ENCODE results near the gene CCNF.

GRCh38 chr16:2420035-2420434 lies 9.2 kb upstream of the CCNF start:
- TF ChIP-seq RAD21 (IDR thresholded peaks at IDR 0.05; ENCODE audit: low read depth) (no peak), NFIC (IDR thresholded peaks at IDR 0.05) (no peak), MAX (IDR thresholded peaks at IDR 0.05) (no peak), FOXM1 (IDR thresholded peaks at IDR 0.05; ENCODE audit: borderline replicate concordance, low read depth) (no peak)
